Endothelial cell (in vitro differentiated cells): ENCODE results near the gene SARS1. TPM values are rescaled to one million over a fixed set of nuclear protein-coding genes. Genes with fewer than 3 reads are reported as not detected.

Experiments
- DNase-seq: peaks from one replicate; pipeline ENCODE4 v3.0.0; 2021; ENCODE audit warnings: low spot score
- H3K27ac Mint-ChIP-seq: one replicate; pipeline ENCODE4 v1.8.0; 2021; ENCODE audit warnings: mixed read lengths, inconsistent platforms; ENCODE audit not compliant: unreplicated experiment
- H3K27me3 Mint-ChIP-seq: one replicate; pipeline ENCODE4 v1.8.0; 2021; ENCODE audit warnings: mild to moderate bottlenecking, moderate library complexity, mixed read lengths, inconsistent platforms; ENCODE audit not compliant: unreplicated experiment
- H3K36me3 Mint-ChIP-seq: one replicate; pipeline ENCODE4 v1.8.0; 2021; ENCODE audit warnings: mild to moderate bottlenecking, low read depth, mixed read lengths, inconsistent platforms; ENCODE audit not compliant: unreplicated experiment
- H3K4me1 Mint-ChIP-seq: one replicate; pipeline ENCODE4 v1.8.0; 2021; ENCODE audit warnings: mild to moderate bottlenecking, mixed read lengths, inconsistent platforms; ENCODE audit not compliant: unreplicated experiment
- H3K4me3 Mint-ChIP-seq: one replicate; pipeline ENCODE4 v1.8.0; 2021; ENCODE audit warnings: mild to moderate bottlenecking, mixed read lengths, inconsistent platforms; ENCODE audit not compliant: unreplicated experiment
- H3K9me3 Mint-ChIP-seq: one replicate; pipeline ENCODE4 v1.8.0; 2021; ENCODE audit warnings: mixed read lengths, inconsistent platforms; ENCODE audit not compliant: unreplicated experiment
- CTCF ChIP-seq: fragments of 200-600 bp; sonication (generic); IDR thresholded peaks from one replicate; pipeline ENCODE4 v1.5.0; 2021; ENCODE audit warnings: antibody characterized with exemption; ENCODE audit not compliant: unreplicated experiment
- total RNA-seq: library from RNA; stranded (reverse); fragmentation: NEBNext Ultra II Directional; extraction: Animal tissue kit (Norgen Biotek cat#: 25700); gene quantifications from one replicate; pipeline ENCODE4 v1.2.1, GENCODE V29; 2021; ENCODE audit not compliant: unreplicated experiment

Gene SARS1
- total RNA-seq, 1 donor from 2014 or later = 125 TPM

DNA sequence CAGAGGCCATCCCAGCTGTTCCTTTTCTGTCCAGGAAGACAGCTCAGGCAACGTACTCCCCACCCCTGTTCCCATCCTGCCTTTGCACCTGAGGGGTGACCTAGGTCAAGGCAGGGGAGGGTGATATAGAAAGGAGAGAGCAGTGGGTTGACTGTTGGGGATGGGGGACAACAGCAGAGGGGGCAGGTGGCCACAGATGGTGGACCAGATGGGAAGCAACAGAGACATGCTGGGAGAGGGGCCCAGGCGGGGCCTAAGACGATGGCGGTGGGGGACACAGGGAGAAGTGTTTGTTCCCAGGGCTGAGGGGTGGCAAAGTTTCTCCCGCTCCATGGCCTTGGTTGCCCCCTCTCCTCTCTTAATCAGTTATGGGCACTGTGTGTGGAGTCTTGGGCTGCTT lies 42.0 kb downstream of the SARS1 start:
- Mint-ChIP-seq H3K4me1 (peaks cover 18% of the 10 kb centered on the region), H3K9me3 (no peaks in the 10 kb centered on the region), H3K27me3 (peaks cover 28% of the 10 kb centered on the region), H3K27ac (no peak overlapping the region), H3K4me3 (no peak overlapping the region), H3K36me3 (no peaks in the 10 kb centered on the region)
- no peak for DNase-seq
- no peak for TF ChIP-seq CTCF

- Mint-ChIP-seq H3K27ac (no peak overlapping the region), H3K4me3 (no peak overlapping the region), H3K36me3 (no peaks in the 10 kb centered on the region), H3K9me3 (no peaks in the 10 kb centered on the region), H3K4me1 (peaks cover 18% of the 10 kb centered on the region), H3K27me3 (peaks cover 25% of the 10 kb centered on the region)
- TF ChIP-seq CTCF = no peak
- DNase-seq = no peak
Measured at GRCh38 chr1:109256085-109256484, 42.4 kb downstream of the SARS1 start.

DNA sequence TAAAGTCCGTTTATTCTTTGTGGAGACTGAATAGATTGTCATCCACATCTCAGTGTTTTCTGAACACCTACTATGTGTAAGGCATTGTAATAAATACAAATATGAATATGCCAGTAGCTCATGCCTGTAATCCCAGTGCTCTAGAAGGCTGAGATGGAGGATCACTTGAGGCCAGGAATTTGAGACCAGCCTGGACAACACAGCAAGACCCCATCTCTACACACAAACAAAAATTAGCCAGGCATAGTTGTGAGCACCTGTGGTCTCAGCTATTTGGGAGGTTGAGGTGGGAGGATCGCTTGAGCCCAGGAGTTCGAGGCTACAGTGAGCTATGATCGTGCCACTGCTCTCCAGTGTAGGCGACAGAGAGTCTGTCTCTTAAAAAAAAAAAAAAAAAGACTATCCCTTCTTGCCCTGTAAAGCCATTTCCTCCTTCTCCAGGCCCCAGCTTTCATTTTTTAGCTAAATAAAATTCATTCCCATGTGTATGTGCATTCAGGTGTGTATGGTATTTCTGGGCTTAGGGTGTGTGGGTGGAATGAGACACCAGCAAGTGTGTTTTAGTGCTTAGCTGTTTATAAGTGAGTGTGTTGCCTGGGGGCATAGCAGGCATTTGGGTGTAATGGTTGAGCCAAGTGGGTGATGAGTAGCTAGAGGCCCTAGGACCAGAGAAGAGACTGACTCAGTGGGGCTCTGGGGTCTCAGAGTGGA lies 43.4 kb downstream of the SARS1 start:
- H3K36me3 Mint-ChIP-seq = no peaks in the 10 kb centered on the region
- H3K4me3 Mint-ChIP-seq = no peak overlapping the region
- no peaks in the 10 kb centered on the region for H3K9me3 Mint-ChIP-seq
- H3K27me3 Mint-ChIP-seq = peaks cover 20% of the 10 kb centered on the region
- no peak overlapping the region for H3K27ac Mint-ChIP-seq
- DNase-seq = no peak
- TF ChIP-seq CTCF = no peak
- H3K4me1 Mint-ChIP-seq = peaks cover 18% of the 10 kb centered on the region

- no peak overlapping the region for H3K27ac Mint-ChIP-seq
- H3K36me3 Mint-ChIP-seq = no peaks in the 10 kb centered on the region
- H3K27me3 Mint-ChIP-seq = peaks cover 14% of the 10 kb centered on the region
- no peak for TF ChIP-seq CTCF
- no peak overlapping the region for H3K4me3 Mint-ChIP-seq
- peaks cover 18% of the 10 kb centered on the region for H3K4me1 Mint-ChIP-seq
- no peak for DNase-seq
- no peaks in the 10 kb centered on the region for H3K9me3 Mint-ChIP-seq
Measured at GRCh38 chr1:109257682-109258421, 44.1 kb downstream of the SARS1 start.
